Measurements from ENCODE around the gene BRD7.

Gene BRD7

GRCh38 chr16:50388496-50388895 lies 19.7 kb upstream of the BRD7 start:
- no peak for DNase-seq

- no peak for DNase-seq
These were observed 18.0 kb upstream of the BRD7 start for GRCh38 chr16:50386774-50387173.

GRCh38 chr16:50386139-50386538 lies 17.4 kb upstream of the BRD7 start:
- DNase-seq: no peak

- no peak for DNase-seq
These were observed 15.8 kb upstream of the BRD7 start for GRCh38 chr16:50384500-50385135.

- no peak for DNase-seq
These were observed 13.1 kb upstream of the BRD7 start for GRCh38 chr16:50381679-50382440.

- no peak for DNase-seq
These were observed 9.6 kb upstream of the BRD7 start for GRCh38 chr16:50378417-50378816.

- no peak for DNase-seq
These were observed 8.2 kb upstream of the BRD7 start for GRCh38 chr16:50377001-50377400.

- DNase-seq: no peak
These were observed 5.0 kb upstream of the BRD7 start for GRCh38 chr16:50373780-50374179.

GRCh38 chr16:50373345-50373701 lies 4.5 kb upstream of the BRD7 start:
- no peak for DNase-seq

- no peak for DNase-seq
These were observed 4.0 kb upstream of the BRD7 start for GRCh38 chr16:50372611-50373344.

- peak; percentile 49 for DNase-seq
These were observed 3.3 kb upstream of the BRD7 start for GRCh38 chr16:50371936-50372595.

- DNase-seq: no peak
These were observed 2.4 kb upstream of the BRD7 start for GRCh38 chr16:50371036-50371716.

GRCh38 chr16:50369133-50369804 lies 481 bp upstream of the BRD7 start:
- DNase-seq: no peak

- no peak for DNase-seq
These were observed 895 bp downstream of the BRD7 start for GRCh38 chr16:50367777-50368409.

GRCh38 chr16:50365791-50366575 lies 2.8 kb downstream of the BRD7 start:
- DNase-seq: no peak

GRCh38 chr16:50363656-50364055 lies 5.1 kb downstream of the BRD7 start:
- no peak for DNase-seq

GRCh38 chr16:50360779-50361178 lies 8.0 kb downstream of the BRD7 start:
- no peak for DNase-seq

- no peak for DNase-seq
These were observed 8.6 kb downstream of the BRD7 start for GRCh38 chr16:50360033-50360778.

GRCh38 chr16:50359626-50360025 lies 9.2 kb downstream of the BRD7 start:
- no peak for DNase-seq
